MM.1S (cell line): ENCODE measurements around the gene RNF212.

Experiments
- DNase-seq: peaks from one replicate; pipeline ENCODE4 v3.0.0-alpha.2; 2015
- H2AFZ ChIP-seq: fragments of 300-600 bp; sonication (generic); 2 replicates; pipeline ENCODE4 v1.6.0; 2016; ENCODE audit warnings: antibody characterized with exemption, low read length
- H3F3A ChIP-seq: fragments of 300-600 bp; sonication (generic); 2 replicates; pipeline ENCODE4 v1.6.1; 2016; ENCODE audit warnings: mild to moderate bottlenecking, antibody characterized with exemption, low read length, moderate library complexity, mixed read lengths; ENCODE audit not compliant: insufficient read depth
- H3K27ac ChIP-seq: fragments of 300-600 bp; sonication (generic); 2 replicates; pipeline ENCODE4 v1.5.1; 2016; ENCODE audit warnings: mild to moderate bottlenecking, low read length
- H3K27me3 ChIP-seq: fragments of 300-600 bp; sonication (generic); replicated peaks from 2 replicates; pipeline ENCODE4 v1.6.0; 2016; ENCODE audit warnings: low read length; ENCODE audit not compliant: insufficient read depth
- H3K36me3 ChIP-seq: fragments of 300-600 bp; sonication (generic); replicated peaks from 2 replicates; pipeline ENCODE4 v1.6.1; 2016; ENCODE audit warnings: mild to moderate bottlenecking, low read length, mixed read lengths; ENCODE audit not compliant: insufficient read depth
- H3K4me1 ChIP-seq: fragments of 300-600 bp; sonication (generic); 2 replicates; pipeline ENCODE4 v1.6.1; 2016; ENCODE audit warnings: low read length, mixed read lengths
- H3K4me2 ChIP-seq: fragments of 300-600 bp; sonication (generic); 2 replicates; pipeline ENCODE4 v1.6.0; 2016; ENCODE audit warnings: low read depth, low read length
- H3K4me3 ChIP-seq: fragments of 300-600 bp; sonication (generic); 2 replicates; pipeline ENCODE4 v1.5.1; 2016; ENCODE audit warnings: low read length, mixed read lengths
- H3K79me2 ChIP-seq: fragments of 300-600 bp; sonication (generic); 2 replicates; pipeline ENCODE4 v1.6.1; 2016; ENCODE audit warnings: mixed run types, low read length, mixed read lengths
- H3K9ac ChIP-seq: fragments of 300-600 bp; sonication (generic); 2 replicates; pipeline ENCODE4 v1.6.1; 2016; ENCODE audit warnings: low read length, mixed read lengths
- H3K9me2 ChIP-seq: fragments of 300-600 bp; sonication (generic); replicated peaks from 2 replicates; pipeline ENCODE4 v1.6.1; 2016; ENCODE audit warnings: mild to moderate bottlenecking, low read length, mixed read lengths; ENCODE audit not compliant: insufficient read depth
- H3K9me3 ChIP-seq: fragments of 300-600 bp; sonication (generic); replicated peaks from 2 replicates; pipeline ENCODE4 v1.6.1; 2016; ENCODE audit warnings: mild to moderate bottlenecking, low read length, mixed read lengths; ENCODE audit not compliant: insufficient read depth
- H4K20me1 ChIP-seq: fragments of 300-600 bp; sonication (generic); 2 replicates; pipeline ENCODE4 v1.6.1; 2016; ENCODE audit warnings: mild to moderate bottlenecking, low read length, moderate library complexity, mixed read lengths; ENCODE audit not compliant: insufficient read depth
- EZH2 ChIP-seq: fragments of 300-600 bp; sonication (generic); optimal IDR thresholded peaks from 2 replicates; pipeline ENCODE3; 2017; ENCODE audit warnings: low read depth, mild to moderate bottlenecking, antibody characterized with exemption, low read length, mixed read lengths
- EZH2phosphoT487 ChIP-seq: fragments of 300-600 bp; sonication (generic); IDR thresholded peaks from 2 replicates; pipeline ENCODE4 v1.6.1; 2018; ENCODE audit warnings: antibody characterized with exemption, low read length
- TF ChIP-seq, protein P1 (sequence below): fragments of 300-600 bp; sonication (generic); IDR thresholded peaks from 2 replicates; pipeline ENCODE4 v1.5.1; 2016; ENCODE audit warnings: antibody characterized with exemption, low read length, mixed read lengths

The RNF212 gene

DNA sequence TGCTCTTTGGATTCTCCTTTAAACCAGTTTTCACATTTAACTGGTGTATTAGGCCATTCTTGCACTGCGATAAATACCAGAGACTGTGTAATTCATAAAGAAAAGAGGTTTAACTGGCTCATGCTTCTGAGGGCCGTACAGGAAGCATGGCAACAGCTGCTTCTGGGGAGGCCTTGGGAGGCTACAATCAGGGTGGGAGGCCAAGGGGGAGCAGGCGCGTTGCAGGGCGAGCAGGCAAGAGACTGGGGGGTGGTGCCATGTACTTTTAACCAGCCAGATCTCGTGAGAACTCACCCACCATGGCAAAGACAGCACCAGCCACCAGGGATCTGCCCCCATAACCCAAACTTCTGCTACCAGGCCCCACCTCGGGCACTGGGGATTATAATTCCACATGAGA lies 38.1 kb downstream of the RNF212 start:
- Histone ChIP-seq H3K27me3 (peaks cover 6% of the 10 kb centered on the region; the same call in 1 of the 2 replicates), H3K9me2 (no peaks in the 10 kb centered on the region), H3K4me2 (no peak overlapping the region), H3K36me3 (no peaks in the 10 kb centered on the region), H3K4me3 (no peak overlapping the region), H3K4me1 (no peaks in the 10 kb centered on the region), H3K27ac (no peak overlapping the region), H2AFZ (no peak overlapping the region), H3F3A (no peaks in the 10 kb centered on the region), H4K20me1 (no peaks in the 10 kb centered on the region), H3K9ac (no peak overlapping the region), H3K9me3 (no peaks in the 10 kb centered on the region), H3K79me2 (no peaks in the 10 kb centered on the region)
- no peak for TF ChIP-seq EZH2
- TF ChIP-seq, protein P1, sequence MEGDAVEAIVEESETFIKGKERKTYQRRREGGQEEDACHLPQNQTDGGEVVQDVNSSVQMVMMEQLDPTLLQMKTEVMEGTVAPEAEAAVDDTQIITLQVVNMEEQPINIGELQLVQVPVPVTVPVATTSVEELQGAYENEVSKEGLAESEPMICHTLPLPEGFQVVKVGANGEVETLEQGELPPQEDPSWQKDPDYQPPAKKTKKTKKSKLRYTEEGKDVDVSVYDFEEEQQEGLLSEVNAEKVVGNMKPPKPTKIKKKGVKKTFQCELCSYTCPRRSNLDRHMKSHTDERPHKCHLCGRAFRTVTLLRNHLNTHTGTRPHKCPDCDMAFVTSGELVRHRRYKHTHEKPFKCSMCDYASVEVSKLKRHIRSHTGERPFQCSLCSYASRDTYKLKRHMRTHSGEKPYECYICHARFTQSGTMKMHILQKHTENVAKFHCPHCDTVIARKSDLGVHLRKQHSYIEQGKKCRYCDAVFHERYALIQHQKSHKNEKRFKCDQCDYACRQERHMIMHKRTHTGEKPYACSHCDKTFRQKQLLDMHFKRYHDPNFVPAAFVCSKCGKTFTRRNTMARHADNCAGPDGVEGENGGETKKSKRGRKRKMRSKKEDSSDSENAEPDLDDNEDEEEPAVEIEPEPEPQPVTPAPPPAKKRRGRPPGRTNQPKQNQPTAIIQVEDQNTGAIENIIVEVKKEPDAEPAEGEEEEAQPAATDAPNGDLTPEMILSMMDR: no peak
- no peak for TF ChIP-seq EZH2phosphoT487
- no peak for DNase-seq

DNA sequence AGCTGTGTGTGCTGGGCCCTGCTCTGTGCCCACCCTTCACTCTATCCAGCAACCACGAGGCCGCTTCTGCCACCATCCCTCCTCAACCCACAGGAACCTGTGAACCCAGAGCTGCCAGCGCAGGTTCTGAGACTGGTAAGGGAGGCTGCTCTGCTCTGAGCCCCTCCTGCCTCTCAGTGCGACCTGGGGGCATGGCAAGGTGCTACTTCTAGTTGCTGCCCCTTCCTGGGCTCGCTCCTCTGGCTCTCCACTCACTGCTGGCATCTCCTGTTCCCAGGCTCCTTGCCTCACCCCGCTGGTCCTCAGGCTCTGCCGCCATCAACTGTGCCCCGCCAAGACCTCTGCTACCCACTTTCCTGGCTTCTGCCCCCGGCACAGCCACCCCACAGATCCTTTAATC lies 39.3 kb downstream of the RNF212 start:
- peaks cover 6% of the 10 kb centered on the region; the same call in 1 of the 2 replicates for H3K27me3 ChIP-seq
- no peak overlapping the region for H3K4me2 ChIP-seq
- no peak for DNase-seq

DNA sequence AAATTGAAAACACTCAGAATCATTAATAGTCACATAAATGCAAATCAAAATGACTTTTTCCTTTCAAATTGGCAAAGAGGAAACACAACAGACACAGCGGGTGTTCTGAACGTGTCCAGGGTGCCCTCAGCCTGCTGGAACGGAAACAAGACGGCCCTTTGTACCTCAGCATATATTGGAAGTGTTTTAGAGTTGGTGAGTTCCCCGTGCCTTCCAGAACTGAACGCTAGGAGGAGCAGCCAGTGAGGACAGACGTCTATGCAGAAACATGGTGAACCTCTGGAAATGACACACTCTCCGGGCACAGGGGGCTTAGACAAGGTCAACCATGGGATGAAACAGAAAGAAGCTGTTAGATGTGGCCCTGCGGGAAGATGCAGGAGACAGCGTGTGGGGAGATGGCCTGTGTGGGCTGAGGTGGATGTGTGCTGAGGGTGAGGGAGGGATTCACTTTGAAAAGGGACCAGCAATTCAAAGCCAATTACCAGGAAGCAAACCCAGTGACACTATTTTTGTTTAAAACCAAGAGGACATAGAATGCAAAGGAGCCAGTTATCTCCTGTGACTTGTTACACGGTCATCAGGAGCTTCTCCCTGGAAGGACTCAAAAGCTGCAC lies 40.4 kb downstream of the RNF212 start:
- Histone ChIP-seq H4K20me1 (no peaks in the 10 kb centered on the region), H2AFZ (no peak overlapping the region), H3K4me1 (no peaks in the 10 kb centered on the region), H3K9ac (no peak overlapping the region), H3K9me3 (no peaks in the 10 kb centered on the region), H3K4me3 (no peak overlapping the region), H3K9me2 (no peaks in the 10 kb centered on the region), H3K27me3 (peaks cover 6% of the 10 kb centered on the region; the same call in 1 of the 2 replicates), H3K79me2 (no peaks in the 10 kb centered on the region), H3F3A (no peaks in the 10 kb centered on the region), H3K4me2 (no peak overlapping the region), H3K36me3 (no peaks in the 10 kb centered on the region), H3K27ac (no peak overlapping the region)
- no peak for TF ChIP-seq EZH2
- TF ChIP-seq, protein P1: peak; percentile 42
- DNase-seq: peak; percentile 12

More for the DNA sequence above, 39.3 kb downstream of the RNF212 start:
- Histone ChIP-seq H2AFZ (no peak overlapping the region), H3F3A (no peaks in the 10 kb centered on the region), H3K27ac (no peak overlapping the region), H3K4me1 (no peaks in the 10 kb centered on the region), H3K36me3 (no peaks in the 10 kb centered on the region), H3K9me3 (no peaks in the 10 kb centered on the region), H3K79me2 (no peaks in the 10 kb centered on the region), H3K9me2 (no peaks in the 10 kb centered on the region), H3K4me3 (no peak overlapping the region), H3K9ac (no peak overlapping the region), H4K20me1 (no peaks in the 10 kb centered on the region)
- TF ChIP-seq, protein P1: no peak
- no peak for TF ChIP-seq EZH2phosphoT487
- no peak for TF ChIP-seq EZH2
